ENCODE measurements around the gene ATP11B.

Gene ATP11B

DNA sequence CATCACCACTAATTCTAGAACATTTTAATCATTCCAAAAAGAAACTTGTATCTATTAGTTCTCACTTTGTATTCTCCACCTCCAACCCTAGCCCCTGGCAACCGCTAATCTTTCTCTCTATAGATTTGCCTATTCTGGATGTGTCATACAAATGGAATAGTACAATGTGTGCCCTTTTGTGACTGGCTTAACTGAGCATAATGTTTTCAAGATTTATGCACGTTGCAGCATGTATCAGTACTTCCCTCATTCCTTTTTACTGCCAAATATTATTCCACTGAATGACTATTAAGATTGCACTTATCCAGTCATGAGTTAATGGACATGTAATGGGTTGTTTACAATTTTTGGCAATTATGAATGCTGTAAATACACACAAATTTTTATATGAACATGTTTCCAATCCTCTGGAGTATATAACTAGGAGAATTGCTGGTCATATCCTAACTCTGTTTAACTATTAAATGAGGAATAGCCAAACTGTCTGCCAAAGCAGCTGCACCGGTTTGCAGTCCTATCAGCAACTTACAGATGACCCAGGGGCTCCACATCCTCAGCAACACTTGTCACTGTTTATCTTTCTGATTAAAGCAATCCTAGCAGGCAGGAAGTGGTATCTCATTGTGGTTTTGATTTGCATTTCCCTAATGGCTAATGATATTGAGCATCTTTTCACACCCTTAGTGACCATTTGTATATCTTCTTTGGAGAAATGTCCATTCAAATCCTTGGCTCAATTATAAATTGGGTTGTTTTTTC, 144.2 kb downstream of the ATP11B start:
- DNase-seq (ENCODE audit: low read depth), result no peak
- TF ChIP-seq, protein P1, sequence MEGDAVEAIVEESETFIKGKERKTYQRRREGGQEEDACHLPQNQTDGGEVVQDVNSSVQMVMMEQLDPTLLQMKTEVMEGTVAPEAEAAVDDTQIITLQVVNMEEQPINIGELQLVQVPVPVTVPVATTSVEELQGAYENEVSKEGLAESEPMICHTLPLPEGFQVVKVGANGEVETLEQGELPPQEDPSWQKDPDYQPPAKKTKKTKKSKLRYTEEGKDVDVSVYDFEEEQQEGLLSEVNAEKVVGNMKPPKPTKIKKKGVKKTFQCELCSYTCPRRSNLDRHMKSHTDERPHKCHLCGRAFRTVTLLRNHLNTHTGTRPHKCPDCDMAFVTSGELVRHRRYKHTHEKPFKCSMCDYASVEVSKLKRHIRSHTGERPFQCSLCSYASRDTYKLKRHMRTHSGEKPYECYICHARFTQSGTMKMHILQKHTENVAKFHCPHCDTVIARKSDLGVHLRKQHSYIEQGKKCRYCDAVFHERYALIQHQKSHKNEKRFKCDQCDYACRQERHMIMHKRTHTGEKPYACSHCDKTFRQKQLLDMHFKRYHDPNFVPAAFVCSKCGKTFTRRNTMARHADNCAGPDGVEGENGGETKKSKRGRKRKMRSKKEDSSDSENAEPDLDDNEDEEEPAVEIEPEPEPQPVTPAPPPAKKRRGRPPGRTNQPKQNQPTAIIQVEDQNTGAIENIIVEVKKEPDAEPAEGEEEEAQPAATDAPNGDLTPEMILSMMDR (conservative IDR thresholded peaks at IDR 0.05; ENCODE audit: control insufficient read depth, insufficient read depth, low read depth, low read length), result no peak
- H3K4me3 ChIP-seq (ENCODE audit: control insufficient read depth, low read depth, low read length), result no peak overlapping the region

DNA sequence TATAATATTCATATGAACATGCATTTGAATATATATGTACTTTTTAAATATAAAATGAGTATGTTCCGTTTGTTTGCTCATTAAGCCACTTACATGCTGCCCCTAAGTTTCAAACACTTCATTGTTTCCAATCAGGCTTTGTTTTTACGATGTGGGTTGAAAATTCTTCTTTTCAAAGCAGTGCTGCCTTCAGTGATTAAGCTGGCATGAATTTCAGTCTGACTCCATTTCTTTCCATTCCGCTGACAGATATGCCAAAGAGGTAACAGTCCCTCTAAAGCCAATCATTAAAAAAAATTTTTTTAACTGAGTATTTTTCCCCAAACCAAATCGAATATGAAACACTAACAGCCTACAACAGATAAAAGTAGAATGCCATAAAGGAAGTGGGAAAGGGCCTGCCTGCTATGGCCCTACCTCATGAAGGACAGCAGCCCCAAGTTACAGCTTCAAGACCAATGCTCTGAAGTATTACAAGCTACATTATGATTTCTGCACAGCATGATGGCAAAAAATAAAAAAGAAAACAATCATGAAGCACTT, 147.0 kb downstream of the ATP11B start:
- no peak overlapping the region for H3K4me3 ChIP-seq (ENCODE audit: control insufficient read depth, low read depth, low read length)
- TF ChIP-seq, protein P1 (conservative IDR thresholded peaks at IDR 0.05; ENCODE audit: control insufficient read depth, insufficient read depth, low read depth, low read length), result no peak
- no peak for DNase-seq (ENCODE audit: low read depth)

DNA sequence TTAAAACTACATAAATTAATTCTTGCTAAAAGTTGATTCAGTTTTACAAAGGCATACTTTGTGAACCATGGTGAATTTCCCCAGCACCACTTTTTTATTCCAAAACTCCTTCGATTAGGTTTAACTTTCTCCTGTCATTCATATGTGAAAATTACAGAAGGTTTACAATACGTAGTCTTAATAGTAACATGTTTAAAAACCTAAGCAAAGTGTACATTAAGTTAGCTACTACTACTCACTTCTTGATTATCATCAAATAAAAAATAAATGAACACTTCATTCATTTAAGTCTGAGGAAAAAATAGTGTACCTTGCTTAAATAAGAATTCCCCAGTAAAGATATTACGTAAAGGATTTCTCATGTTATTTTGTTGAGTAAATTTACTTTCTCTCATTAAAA, 148.4 kb downstream of the ATP11B start:
- TF ChIP-seq, protein P1 (conservative IDR thresholded peaks at IDR 0.05; ENCODE audit: control insufficient read depth, insufficient read depth, low read depth, low read length), result no peak

DNA sequence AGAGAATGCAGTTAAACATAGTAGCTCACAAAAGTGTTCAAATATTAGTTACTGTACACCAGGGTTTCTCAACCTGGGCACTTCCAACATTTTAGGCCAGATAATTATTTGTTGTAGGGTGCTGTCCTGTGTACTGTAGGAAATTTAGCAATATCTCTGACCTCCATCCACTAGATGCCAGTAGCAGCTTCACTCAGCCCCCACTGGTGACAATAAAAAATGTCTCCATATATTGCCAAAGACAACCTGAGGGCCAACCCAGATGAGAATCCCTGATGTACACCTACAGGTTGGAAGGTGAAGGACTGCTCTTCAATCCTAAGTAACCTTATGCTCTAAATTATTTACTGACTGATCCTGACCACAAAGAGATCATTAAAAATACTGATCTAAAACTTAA, 154.6 kb downstream of the ATP11B start:
- H3K4me3 ChIP-seq (ENCODE audit: control insufficient read depth, low read depth, low read length), result no peak overlapping the region
- TF ChIP-seq, protein P1 (conservative IDR thresholded peaks at IDR 0.05; ENCODE audit: control insufficient read depth, insufficient read depth, low read depth, low read length), result no peak
- DNase-seq (ENCODE audit: low read depth), result no peak

More for the DNA sequence above, 148.4 kb downstream of the ATP11B start:
- no peak overlapping the region for H3K4me3 ChIP-seq (ENCODE audit: control insufficient read depth, low read depth, low read length)
- DNase-seq (ENCODE audit: low read depth), result no peak

DNA sequence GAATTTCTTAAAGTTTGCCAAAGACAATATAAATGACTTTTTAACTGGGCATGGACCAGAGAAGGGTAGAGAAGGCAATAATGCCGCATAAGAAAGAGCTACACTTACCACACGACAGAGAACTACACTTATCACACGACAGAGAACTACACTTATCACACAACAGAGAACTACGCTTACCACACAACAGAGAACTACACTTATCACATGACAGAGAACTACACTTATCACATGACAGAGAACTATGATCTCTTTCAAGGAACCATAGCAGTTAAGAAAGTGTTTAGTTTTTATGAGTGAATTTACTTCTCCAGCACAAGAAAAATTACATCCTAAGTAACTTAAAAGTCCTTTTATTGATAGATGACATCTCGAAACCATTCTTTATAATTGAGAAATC, 155.0 kb downstream of the ATP11B start:
- no peak for DNase-seq (ENCODE audit: low read depth)
- no peak overlapping the region for H3K4me3 ChIP-seq (ENCODE audit: control insufficient read depth, low read depth, low read length)
- TF ChIP-seq, protein P1 (conservative IDR thresholded peaks at IDR 0.05; ENCODE audit: control insufficient read depth, insufficient read depth, low read depth, low read length), result no peak

DNA sequence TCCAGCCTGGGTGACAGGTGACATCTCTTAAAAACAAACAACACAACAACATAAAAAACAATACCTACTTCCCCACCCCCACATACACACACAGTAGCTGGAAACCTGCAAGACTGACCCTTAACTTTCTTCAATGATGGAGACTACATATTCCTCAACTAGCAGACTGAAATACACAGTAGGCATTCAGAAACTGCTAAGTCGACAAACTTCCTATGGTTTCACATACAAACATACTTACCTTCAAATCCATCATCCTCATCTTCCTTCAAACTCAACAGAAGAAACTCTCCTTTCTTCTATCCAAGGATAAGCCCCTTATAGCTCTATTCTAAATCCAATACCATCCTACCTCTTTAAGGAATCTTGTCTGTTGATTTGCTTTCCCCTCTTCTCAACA, 156.4 kb downstream of the ATP11B start:
- DNase-seq (ENCODE audit: low read depth), result no peak
- H3K4me3 ChIP-seq (ENCODE audit: control insufficient read depth, low read depth, low read length), result no peak overlapping the region
- TF ChIP-seq, protein P1 (conservative IDR thresholded peaks at IDR 0.05; ENCODE audit: control insufficient read depth, insufficient read depth, low read depth, low read length), result no peak
